B cell (primary cell): ENCODE data around the gene HLA-F. TPM values are rescaled to one million over a fixed set of nuclear protein-coding genes. Genes with fewer than 3 reads are reported as not detected.

Experiments
- ATAC-seq: fragments of 200-7000 bp; cut with Tn5 transposase; one replicate; pipeline ENCODE4 v1.10.0; 2021; ENCODE audit warnings: low read depth, mild to moderate bottlenecking, moderate number of reproducible peaks, moderate library complexity
- CTCF ChIA-PET: fragments of 350-600 bp; sonication (Branson Sonifier 250); formaldehyde crosslinking; loops from one replicate; lab custom pipeline; 2021; ENCODE audit warnings: antibody characterized with exemption, inconsistent platforms; lab: Charles Lee
- POLR2A ChIA-PET: fragments of 350-600 bp; sonication (Branson Sonifier 250); formaldehyde crosslinking; loops from one replicate; lab custom pipeline; 2021; ENCODE audit warnings: antibody characterized with exemption; lab: Charles Lee
- DNase-seq: peaks from one replicate; pipeline ENCODE4 v3.0.0; 2013
- H2AFZ ChIP-seq: 2 replicates; pipeline ENCODE4 v1.6.1; 2012; ENCODE audit warnings: mild to moderate bottlenecking, low read depth, low read length; ENCODE audit not compliant: insufficient read depth, poor library complexity, severe bottlenecking
- H3K27ac ChIP-seq, 2 donors: 1 replicate in 1 of 2; 2 replicates in 1 of 2; pipeline ENCODE4 v1.5.1; 2012 to 2013; ENCODE audit warnings: low read length in 2 of 2, mild to moderate bottlenecking in 2 of 2, moderate library complexity in 1 of 2
- H3K27me3 ChIP-seq, 4 experiments: fragments of 200-600 bp in 1 of 4; sonication (generic) in 1 of 4; replicated peaks in 1 of 4; 1 replicate in 2 of 4; 2 replicates in 2 of 4; pipeline versions ENCODE4 v1.6.1 to v1.7.0; 2013 to 2016; ENCODE audit warnings: low read length in 3 of 4, mild to moderate bottlenecking in 2 of 4, mixed read lengths in 1 of 4, moderate library complexity in 1 of 4; ENCODE audit not compliant: insufficient read depth in 4 of 4, control insufficient read depth in 3 of 4; ENCODE audit errors: control extremely low read depth in 1 of 4
- H3K36me3 ChIP-seq, 2 experiments: replicated peaks in 1 of 2; 1 replicate in 1 of 2; 2 replicates in 1 of 2; pipeline versions ENCODE4 v1.6.1 to v1.7.1; 2013; ENCODE audit warnings: low read length in 1 of 2; ENCODE audit not compliant: insufficient read depth in 2 of 2, control insufficient read depth in 1 of 2; ENCODE audit errors: control extremely low read depth in 1 of 2, extremely low read depth in 1 of 2
- H3K4me1 ChIP-seq, 2 donors: fragments of 200-600 bp in 1 of 2; sonication (generic) in 1 of 2; 1 replicate in 1 of 2; 2 replicates in 1 of 2; pipeline versions ENCODE4 v1.5.1 to v1.6.1; 2013 to 2017; ENCODE audit warnings: low read length in 2 of 2; ENCODE audit not compliant: control insufficient read depth in 2 of 2, insufficient read depth in 2 of 2
- H3K4me2 ChIP-seq: replicated peaks from 2 replicates; pipeline ENCODE3; 2012; ENCODE audit warnings: mild to moderate bottlenecking, low read depth, low read length; ENCODE audit not compliant: poor library complexity, severe bottlenecking
- H3K4me3 ChIP-seq, 5 experiments: fragments of 200-600 bp in 1 of 5; sonication (generic) in 1 of 5; 1 replicate in 3 of 5; 2 replicates in 2 of 5; pipeline versions ENCODE4 v1.5.1 to v1.7.0; 2011 to 2016; ENCODE audit warnings: low read length in 4 of 5, mild to moderate bottlenecking in 4 of 5, low read depth in 2 of 5, control low read depth in 1 of 5, moderate library complexity in 1 of 5; ENCODE audit not compliant: insufficient read depth in 1 of 5; ENCODE audit errors: control extremely low read depth in 1 of 5, extremely low read depth in 1 of 5
- H3K79me2 ChIP-seq: fragments of 200-600 bp; sonication (generic); one replicate; pipeline ENCODE4 v1.6.0; 2016; ENCODE audit warnings: low read length; ENCODE audit not compliant: control insufficient read depth, insufficient read depth
- H3K9ac ChIP-seq: fragments of 200-600 bp; sonication (generic); 2 replicates; pipeline ENCODE4 v1.6.1; 2017; ENCODE audit warnings: mild to moderate bottlenecking, low read length, moderate library complexity
- H3K9me3 ChIP-seq, 3 donors: one replicate each; pipeline versions ENCODE4 v1.6.1 to v1.7.1; 2013; ENCODE audit warnings: low read length in 2 of 3; ENCODE audit not compliant: control insufficient read depth in 2 of 3, insufficient read depth in 1 of 3; ENCODE audit errors: control extremely low read depth in 1 of 3
- H4K20me1 ChIP-seq: 2 replicates; pipeline ENCODE4 v1.6.0; 2012; ENCODE audit warnings: mild to moderate bottlenecking, low read length; ENCODE audit not compliant: insufficient read depth, control insufficient read depth, poor library complexity, severe bottlenecking
- H3K27ac Mint-ChIP-seq: one replicate; pipeline ENCODE4 v1.8.0; 2021; ENCODE audit warnings: mixed read lengths
- H3K27me3 Mint-ChIP-seq: one replicate; pipeline ENCODE4 v1.8.0; 2021; ENCODE audit warnings: mixed read lengths
- H3K4me1 Mint-ChIP-seq: one replicate; pipeline ENCODE4 v1.8.0; 2021; ENCODE audit warnings: mixed read lengths
- H3K4me3 Mint-ChIP-seq: one replicate; pipeline ENCODE4 v1.8.0; 2021; ENCODE audit warnings: mixed read lengths
- H3K9me3 Mint-ChIP-seq: one replicate; pipeline ENCODE4 v1.8.0; 2022; ENCODE audit warnings: mixed read lengths; ENCODE audit not compliant: insufficient read depth
- CTCF ChIP-seq: fragments of 200-600 bp; IDR thresholded peaks from one replicate; pipeline ENCODE4 v1.8.0; 2022; ENCODE audit warnings: antibody characterized with exemption, mild to moderate bottlenecking
- EZH2 ChIP-seq: IDR thresholded peaks from 2 replicates; pipeline ENCODE4 v1.6.1; 2012; ENCODE audit warnings: borderline replicate concordance, low read depth, mild to moderate bottlenecking, moderate library complexity, low read length; ENCODE audit not compliant: insufficient read depth, poor library complexity, severe bottlenecking
- WGBS: methylation state at CpG from one replicate; pipeline ENCODE4 v1.1.5; 2013; ENCODE audit warnings: missing lambda C conversion rate; ENCODE audit not compliant: insufficient coverage; 5-methylcytosine and 5-hydroxymethylcytosine counted together
- intact Hi-C: fragments of 100-400 bp; cut with micrococcal nuclease; formaldehyde crosslinking; loops from one replicate; pipeline ENCODE4 v1.10.0; 2022
- polyA plus RNA-seq: library from polyadenylated mRNA; depleted of rRNA; stranded (reverse); fragments of >200 nt; gene quantifications from 2 replicates; pipeline ENCODE4 v1.2.3, GENCODE V29; 2012
- total RNA-seq, 2 donors: library from RNA; stranded (reverse); fragments of 120-200 nt in 1 of 2; gene quantifications; 1 replicate in 1 of 2; 2 replicates in 1 of 2; pipeline versions ENCODE4 v1.2.3 to v1.2.4, GENCODE V29; 2013 to 2022

HLA-F gene
- total and polyA plus RNA-seq, 2 donors (not counting 1 experiment from before 2014, with no cell fraction given), result 895 to 1,409 TPM

GRCh38 chr6:29702519-29703103, 20.6 kb upstream of the HLA-F start:
- peak overlapping the region; percentile 8 for H2AFZ ChIP-seq
- H3K27ac ChIP-seq, result no peak overlapping the region
- peak; percentile 85 for DNase-seq
- H3K4me1 ChIP-seq, result peaks cover 3 to 13% of the 10 kb centered on the region in 2 donors
- peak; percentile 41 for ATAC-seq
- intact Hi-C loops, result no loop called here
- POLR2A ChIA-PET, result no interaction called here
- Mint-ChIP-seq H3K9me3 (no peaks in the 10 kb centered on the region), H3K27ac (no peak overlapping the region), H3K4me1 (no peaks in the 10 kb centered on the region), H3K4me3 (no peak overlapping the region), H3K27me3 (peaks cover 37% of the 10 kb centered on the region)
- no peaks in the 10 kb centered on the region for H3K79me2 ChIP-seq
- CTCF ChIA-PET, result interaction anchor here (0.6 to 1.8 kb wide), 5 partner anchors 23 to 761 kb away, joined by 3 to 5 read pairs (median 3); no protein-coding TSS in a partner anchor
- TF ChIP-seq CTCF (peak; percentile 45), EZH2 (no peak)
- H3K4me2 ChIP-seq, result peak overlapping the region; percentile 19
- no peak overlapping the region for H3K9ac ChIP-seq
- H4K20me1 ChIP-seq, result no peaks in the 10 kb centered on the region
- peaks cover 0 to 17% (median 7%) of the 10 kb centered on the region in 4 experiments for H3K27me3 ChIP-seq
- H3K4me3 ChIP-seq, result no peak overlapping the region
- 27% methylated on average over 16 of the region's 17 CpGs for WGBS
- no peaks in the 10 kb centered on the region for H3K36me3 ChIP-seq
- peaks cover 0 to 9% (median 0%) of the 10 kb centered on the region in 3 donors for H3K9me3 ChIP-seq
